HepG2 (cell line): ENCODE data around the gene MISP3. TPM values are rescaled to one million over a fixed set of nuclear protein-coding genes. Genes with fewer than 3 reads are reported as not detected.
A peak's percentile ranks its signal among the peaks of the same experiment; 100 is the strongest.

Experiments used
- ATF7 ChIP-seq, 2 experiments: fragments of 450-650 bp in 1 of 2; sonication (generic) in 1 of 2; formaldehyde crosslinking in 1 of 2; IDR thresholded peaks; 2 replicates each; pipeline versions ENCODE4 v1.4.0 to v1.6.1; 2016 to 2020; ENCODE audit warnings: antibody characterized with exemption in 1 of 2, mild to moderate bottlenecking in 1 of 2, missing genetic modification reagents in 1 of 2
- HNRNPL ChIP-seq: fragments of 200-400 bp; formaldehyde crosslinking; IDR thresholded peaks from 2 replicates; pipeline ENCODE4 v1.6.1; 2017; ENCODE audit warnings: mild to moderate bottlenecking, low read depth, low read length
- IRF2 ChIP-seq: IDR thresholded peaks from 2 replicates; pipeline ENCODE4 v1.6.1; 2018; ENCODE audit warnings: missing genetic modification reagents, missing compliant biosample characterization
- MXD4 ChIP-seq: IDR thresholded peaks from 2 replicates; pipeline ENCODE4 v1.6.1; 2016; ENCODE audit warnings: mild to moderate bottlenecking, missing biosample characterization, missing genetic modification reagents
- PAX8 ChIP-seq: sonication (generic); formaldehyde crosslinking; IDR thresholded peaks from 2 replicates; pipeline ENCODE4 v1.8.0; 2022; ENCODE audit warnings: mild to moderate bottlenecking, missing genetic modification reagents, borderline replicate concordance
- RXRB ChIP-seq: IDR thresholded peaks from 2 replicates; pipeline ENCODE4 v1.6.1; 2016; ENCODE audit warnings: borderline replicate concordance, missing genetic modification reagents, missing compliant biosample characterization
- SP2 ChIP-seq: sonication (generic); formaldehyde crosslinking; IDR thresholded peaks from 2 replicates; pipeline ENCODE4 v1.5.1; 2020; ENCODE audit warnings: mild to moderate bottlenecking, missing genetic modification reagents
- TARDBP ChIP-seq: sonication (generic); formaldehyde crosslinking; IDR thresholded peaks from 2 replicates; pipeline ENCODE4 v1.8.0; 2022; ENCODE audit warnings: mild to moderate bottlenecking, missing genetic modification reagents
- ZNF354B ChIP-seq: sonication (generic); formaldehyde crosslinking; IDR thresholded peaks from 2 replicates; pipeline ENCODE4 v1.8.0; 2022; ENCODE audit warnings: mild to moderate bottlenecking, missing genetic modification reagents
- ZNF569 ChIP-seq: sonication (generic); formaldehyde crosslinking; IDR thresholded peaks from 2 replicates; pipeline ENCODE4 v1.5.0; 2020; ENCODE audit warnings: mild to moderate bottlenecking, missing genetic modification reagents, moderate library complexity, borderline replicate concordance
- ZNF629 ChIP-seq: sonication (generic); formaldehyde crosslinking; conservative IDR thresholded peaks from 2 replicates; pipeline ENCODE4 v1.5.0; 2020; ENCODE audit warnings: missing genetic modification reagents
- polyA plus RNA-seq, 8 experiments: library from polyadenylated mRNA; depleted of rRNA in 3 of 8; stranded (reverse) in 7 of 8; unstranded in 1 of 8; fragments of >200 nt; fragmentation: Illumina TruSeq in 4 of 8; extraction: Trizol in 4 of 8; gene quantifications; 2 replicates each; pipeline versions ENCODE4 v1.2.1 to v1.2.3, GENCODE V29; 2011 to 2016; ENCODE audit warnings: low read depth in 4 of 8, missing spikeins in 1 of 8, mixed read lengths in 1 of 8; ENCODE audit not compliant: insufficient read depth in 1 of 8
- total RNA-seq, 5 experiments: library from RNA; depleted of rRNA; stranded (reverse); fragments of >200 nt; fragmentation: Illumina TruSeq; extraction: Trizol; gene quantifications; 2 replicates each; pipeline ENCODE4 v1.2.3, GENCODE V29; 2016; ENCODE audit warnings: low read depth in 1 of 5
- TF ChIP-seq, protein P1 (sequence below): sonication (generic); formaldehyde crosslinking; conservative IDR thresholded peaks from 2 replicates; pipeline ENCODE4 v1.4.0; 2020; ENCODE audit warnings: mild to moderate bottlenecking, missing genetic modification reagents, moderate library complexity
- TF ChIP-seq, protein P2 (sequence below): sonication (generic); formaldehyde crosslinking; IDR thresholded peaks from 2 replicates; pipeline ENCODE4 v1.4.0; 2020; ENCODE audit warnings: missing genetic modification reagents, borderline replicate concordance
- TF ChIP-seq, protein P3 (sequence below): sonication (generic); formaldehyde crosslinking; IDR thresholded peaks from 2 replicates; pipeline ENCODE4 v1.9.0; 2021; ENCODE audit warnings: missing genetic modification reagents, borderline replicate concordance
- TF ChIP-seq, protein P4 (sequence below): IDR thresholded peaks from 2 replicates; pipeline ENCODE4 v1.6.1; 2016; ENCODE audit warnings: mild to moderate bottlenecking, missing biosample characterization, missing genetic modification reagents

MISP3 gene
- total and polyA plus RNA-seq, 2 of the 13 experiments (the other 11 are each of a cell fraction or from before 2014, with no cell fraction given), result 2.5 to 5.4 TPM

DNA sequence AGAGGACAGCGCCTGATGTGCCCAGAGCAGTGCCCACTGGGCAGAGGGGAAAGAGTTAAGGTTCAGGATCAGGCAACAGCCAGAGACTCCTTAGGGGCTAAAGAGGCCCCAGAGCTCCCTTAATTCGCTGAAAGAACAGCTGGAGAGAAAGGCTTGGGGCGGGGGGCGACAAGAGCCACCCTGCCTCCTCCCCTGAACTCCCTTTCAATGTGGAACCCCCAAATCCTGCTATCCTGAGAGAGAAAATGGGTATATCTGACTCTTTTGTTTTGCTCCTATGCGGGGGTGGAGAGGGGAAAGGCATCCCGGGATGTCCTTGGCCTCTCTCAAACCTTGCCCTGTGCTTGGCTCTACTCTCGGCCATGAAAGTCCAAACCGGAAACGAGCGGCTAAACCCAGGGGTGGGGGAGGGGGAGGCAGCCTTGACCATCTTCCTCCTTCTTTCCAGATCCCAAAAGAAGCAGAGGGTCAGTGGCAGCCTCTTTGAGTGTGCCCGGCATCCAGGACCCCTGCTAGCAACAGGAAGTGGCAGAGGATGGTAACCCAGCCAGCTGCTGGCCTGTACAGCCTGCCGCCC is 40.3 kb downstream of the MISP3 start (continued):
- TF ChIP-seq, protein P1, sequence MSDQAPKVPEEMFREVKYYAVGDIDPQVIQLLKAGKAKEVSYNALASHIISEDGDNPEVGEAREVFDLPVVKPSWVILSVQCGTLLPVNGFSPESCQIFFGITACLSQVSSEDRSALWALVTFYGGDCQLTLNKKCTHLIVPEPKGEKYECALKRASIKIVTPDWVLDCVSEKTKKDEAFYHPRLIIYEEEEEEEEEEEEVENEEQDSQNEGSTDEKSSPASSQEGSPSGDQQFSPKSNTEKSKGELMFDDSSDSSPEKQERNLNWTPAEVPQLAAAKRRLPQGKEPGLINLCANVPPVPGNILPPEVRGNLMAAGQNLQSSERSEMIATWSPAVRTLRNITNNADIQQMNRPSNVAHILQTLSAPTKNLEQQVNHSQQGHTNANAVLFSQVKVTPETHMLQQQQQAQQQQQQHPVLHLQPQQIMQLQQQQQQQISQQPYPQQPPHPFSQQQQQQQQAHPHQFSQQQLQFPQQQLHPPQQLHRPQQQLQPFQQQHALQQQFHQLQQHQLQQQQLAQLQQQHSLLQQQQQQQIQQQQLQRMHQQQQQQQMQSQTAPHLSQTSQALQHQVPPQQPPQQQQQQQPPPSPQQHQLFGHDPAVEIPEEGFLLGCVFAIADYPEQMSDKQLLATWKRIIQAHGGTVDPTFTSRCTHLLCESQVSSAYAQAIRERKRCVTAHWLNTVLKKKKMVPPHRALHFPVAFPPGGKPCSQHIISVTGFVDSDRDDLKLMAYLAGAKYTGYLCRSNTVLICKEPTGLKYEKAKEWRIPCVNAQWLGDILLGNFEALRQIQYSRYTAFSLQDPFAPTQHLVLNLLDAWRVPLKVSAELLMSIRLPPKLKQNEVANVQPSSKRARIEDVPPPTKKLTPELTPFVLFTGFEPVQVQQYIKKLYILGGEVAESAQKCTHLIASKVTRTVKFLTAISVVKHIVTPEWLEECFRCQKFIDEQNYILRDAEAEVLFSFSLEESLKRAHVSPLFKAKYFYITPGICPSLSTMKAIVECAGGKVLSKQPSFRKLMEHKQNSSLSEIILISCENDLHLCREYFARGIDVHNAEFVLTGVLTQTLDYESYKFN, result peak; percentile 90
- TF ChIP-seq TARDBP (CRISPR knock-in tag) (0 out of 2 replicates have a peak, but pooled peaks have one; percentile 25), ATF7 (IDR thresholded peaks at IDR 0.05) (no peak), ATF7 (CRISPR knock-in tag; IDR thresholded peaks at IDR 0.05) (no peak), IRF2 (CRISPR knock-in tag) (no peak), ZNF354B (CRISPR knock-in tag) (no peak), RXRB (peak; percentile 60; the same call in 1 of the 2 replicates), HNRNPL (0 out of 2 replicates have a peak, but pooled peaks have one; percentile 47), ZNF629 (CRISPR knock-in tag) (peak; percentile 57; the same call in 1 of the 2 replicates), ZNF569 (CRISPR knock-in tag) (no peak), PAX8 (CRISPR knock-in tag) (no peak), SP2 (CRISPR knock-in tag) (no peak), MXD4 (CRISPR knock-in tag) (no peak)
- TF ChIP-seq, protein P2, sequence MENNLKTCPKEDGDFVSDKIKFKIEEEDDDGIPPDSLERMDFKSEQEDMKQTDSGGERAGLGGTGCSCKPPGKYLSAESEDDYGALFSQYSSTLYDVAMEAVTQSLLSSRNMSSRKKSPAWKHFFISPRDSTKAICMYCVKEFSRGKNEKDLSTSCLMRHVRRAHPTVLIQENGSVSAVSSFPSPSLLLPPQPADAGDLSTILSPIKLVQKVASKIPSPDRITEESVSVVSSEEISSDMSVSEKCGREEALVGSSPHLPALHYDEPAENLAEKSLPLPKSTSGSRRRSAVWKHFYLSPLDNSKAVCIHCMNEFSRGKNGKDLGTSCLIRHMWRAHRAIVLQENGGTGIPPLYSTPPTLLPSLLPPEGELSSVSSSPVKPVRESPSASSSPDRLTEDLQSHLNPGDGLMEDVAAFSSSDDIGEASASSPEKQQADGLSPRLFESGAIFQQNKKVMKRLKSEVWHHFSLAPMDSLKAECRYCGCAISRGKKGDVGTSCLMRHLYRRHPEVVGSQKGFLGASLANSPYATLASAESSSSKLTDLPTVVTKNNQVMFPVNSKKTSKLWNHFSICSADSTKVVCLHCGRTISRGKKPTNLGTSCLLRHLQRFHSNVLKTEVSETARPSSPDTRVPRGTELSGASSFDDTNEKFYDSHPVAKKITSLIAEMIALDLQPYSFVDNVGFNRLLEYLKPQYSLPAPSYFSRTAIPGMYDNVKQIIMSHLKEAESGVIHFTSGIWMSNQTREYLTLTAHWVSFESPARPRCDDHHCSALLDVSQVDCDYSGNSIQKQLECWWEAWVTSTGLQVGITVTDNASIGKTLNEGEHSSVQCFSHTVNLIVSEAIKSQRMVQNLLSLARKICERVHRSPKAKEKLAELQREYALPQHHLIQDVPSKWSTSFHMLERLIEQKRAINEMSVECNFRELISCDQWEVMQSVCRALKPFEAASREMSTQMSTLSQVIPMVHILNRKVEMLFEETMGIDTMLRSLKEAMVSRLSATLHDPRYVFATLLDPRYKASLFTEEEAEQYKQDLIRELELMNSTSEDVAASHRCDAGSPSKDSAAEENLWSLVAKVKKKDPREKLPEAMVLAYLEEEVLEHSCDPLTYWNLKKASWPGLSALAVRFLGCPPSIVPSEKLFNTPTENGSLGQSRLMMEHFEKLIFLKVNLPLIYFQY (CRISPR knock-in tag), result no peak
- TF ChIP-seq, protein P3, sequence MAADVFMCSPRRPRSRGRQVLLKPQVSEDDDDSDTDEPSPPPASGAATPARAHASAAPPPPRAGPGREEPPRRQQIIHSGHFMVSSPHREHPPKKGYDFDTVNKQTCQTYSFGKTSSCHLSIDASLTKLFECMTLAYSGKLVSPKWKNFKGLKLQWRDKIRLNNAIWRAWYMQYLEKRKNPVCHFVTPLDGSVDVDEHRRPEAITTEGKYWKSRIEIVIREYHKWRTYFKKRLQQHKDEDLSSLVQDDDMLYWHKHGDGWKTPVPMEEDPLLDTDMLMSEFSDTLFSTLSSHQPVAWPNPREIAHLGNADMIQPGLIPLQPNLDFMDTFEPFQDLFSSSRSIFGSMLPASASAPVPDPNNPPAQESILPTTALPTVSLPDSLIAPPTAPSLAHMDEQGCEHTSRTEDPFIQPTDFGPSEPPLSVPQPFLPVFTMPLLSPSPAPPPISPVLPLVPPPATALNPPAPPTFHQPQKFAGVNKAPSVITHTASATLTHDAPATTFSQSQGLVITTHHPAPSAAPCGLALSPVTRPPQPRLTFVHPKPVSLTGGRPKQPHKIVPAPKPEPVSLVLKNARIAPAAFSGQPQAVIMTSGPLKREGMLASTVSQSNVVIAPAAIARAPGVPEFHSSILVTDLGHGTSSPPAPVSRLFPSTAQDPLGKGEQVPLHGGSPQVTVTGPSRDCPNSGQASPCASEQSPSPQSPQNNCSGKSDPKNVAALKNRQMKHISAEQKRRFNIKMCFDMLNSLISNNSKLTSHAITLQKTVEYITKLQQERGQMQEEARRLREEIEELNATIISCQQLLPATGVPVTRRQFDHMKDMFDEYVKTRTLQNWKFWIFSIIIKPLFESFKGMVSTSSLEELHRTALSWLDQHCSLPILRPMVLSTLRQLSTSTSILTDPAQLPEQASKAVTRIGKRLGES, result no peak
- TF ChIP-seq, protein P4, sequence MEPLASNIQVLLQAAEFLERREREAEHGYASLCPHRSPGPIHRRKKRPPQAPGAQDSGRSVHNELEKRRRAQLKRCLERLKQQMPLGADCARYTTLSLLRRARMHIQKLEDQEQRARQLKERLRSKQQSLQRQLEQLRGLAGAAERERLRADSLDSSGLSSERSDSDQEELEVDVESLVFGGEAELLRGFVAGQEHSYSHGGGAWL (CRISPR knock-in tag), result peak; percentile 24; the same call in 1 of the 2 replicates
